ENCODE results near the gene THBD. TPM values are rescaled to one million over a fixed set of nuclear protein-coding genes. Genes with fewer than 3 reads are reported as not detected.
A peak's percentile ranks its signal among the peaks of the same experiment; 100 is the strongest.

THBD gene
- total RNA-seq, 1 experiment from 2014 or later = 0.26 TPM

DNA sequence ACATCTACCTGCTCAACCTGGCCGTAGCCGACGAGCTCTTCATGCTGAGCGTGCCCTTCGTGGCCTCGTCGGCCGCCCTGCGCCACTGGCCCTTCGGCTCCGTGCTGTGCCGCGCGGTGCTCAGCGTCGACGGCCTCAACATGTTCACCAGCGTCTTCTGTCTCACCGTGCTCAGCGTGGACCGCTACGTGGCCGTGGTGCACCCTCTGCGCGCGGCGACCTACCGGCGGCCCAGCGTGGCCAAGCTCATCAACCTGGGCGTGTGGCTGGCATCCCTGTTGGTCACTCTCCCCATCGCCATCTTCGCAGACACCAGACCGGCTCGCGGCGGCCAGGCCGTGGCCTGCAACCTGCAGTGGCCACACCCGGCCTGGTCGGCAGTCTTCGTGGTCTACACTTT lies 13.7 kb downstream of the THBD start:
- TF ChIP-seq POLR2AphosphoS5 (IDR thresholded peaks at IDR 0.05; ENCODE audit: low read depth, low read length) (no peak), TCF7L2 (IDR thresholded peaks at IDR 0.05; ENCODE audit: low read depth, low read length) (no peak), SIN3A (IDR thresholded peaks at IDR 0.05; ENCODE audit: borderline replicate concordance, insufficient read depth, low read depth, low read length) (no peak)
- TF ChIP-seq, protein P1, sequence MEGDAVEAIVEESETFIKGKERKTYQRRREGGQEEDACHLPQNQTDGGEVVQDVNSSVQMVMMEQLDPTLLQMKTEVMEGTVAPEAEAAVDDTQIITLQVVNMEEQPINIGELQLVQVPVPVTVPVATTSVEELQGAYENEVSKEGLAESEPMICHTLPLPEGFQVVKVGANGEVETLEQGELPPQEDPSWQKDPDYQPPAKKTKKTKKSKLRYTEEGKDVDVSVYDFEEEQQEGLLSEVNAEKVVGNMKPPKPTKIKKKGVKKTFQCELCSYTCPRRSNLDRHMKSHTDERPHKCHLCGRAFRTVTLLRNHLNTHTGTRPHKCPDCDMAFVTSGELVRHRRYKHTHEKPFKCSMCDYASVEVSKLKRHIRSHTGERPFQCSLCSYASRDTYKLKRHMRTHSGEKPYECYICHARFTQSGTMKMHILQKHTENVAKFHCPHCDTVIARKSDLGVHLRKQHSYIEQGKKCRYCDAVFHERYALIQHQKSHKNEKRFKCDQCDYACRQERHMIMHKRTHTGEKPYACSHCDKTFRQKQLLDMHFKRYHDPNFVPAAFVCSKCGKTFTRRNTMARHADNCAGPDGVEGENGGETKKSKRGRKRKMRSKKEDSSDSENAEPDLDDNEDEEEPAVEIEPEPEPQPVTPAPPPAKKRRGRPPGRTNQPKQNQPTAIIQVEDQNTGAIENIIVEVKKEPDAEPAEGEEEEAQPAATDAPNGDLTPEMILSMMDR (IDR thresholded peaks at IDR 0.05) = no peak
- TF ChIP-seq, protein P2, sequence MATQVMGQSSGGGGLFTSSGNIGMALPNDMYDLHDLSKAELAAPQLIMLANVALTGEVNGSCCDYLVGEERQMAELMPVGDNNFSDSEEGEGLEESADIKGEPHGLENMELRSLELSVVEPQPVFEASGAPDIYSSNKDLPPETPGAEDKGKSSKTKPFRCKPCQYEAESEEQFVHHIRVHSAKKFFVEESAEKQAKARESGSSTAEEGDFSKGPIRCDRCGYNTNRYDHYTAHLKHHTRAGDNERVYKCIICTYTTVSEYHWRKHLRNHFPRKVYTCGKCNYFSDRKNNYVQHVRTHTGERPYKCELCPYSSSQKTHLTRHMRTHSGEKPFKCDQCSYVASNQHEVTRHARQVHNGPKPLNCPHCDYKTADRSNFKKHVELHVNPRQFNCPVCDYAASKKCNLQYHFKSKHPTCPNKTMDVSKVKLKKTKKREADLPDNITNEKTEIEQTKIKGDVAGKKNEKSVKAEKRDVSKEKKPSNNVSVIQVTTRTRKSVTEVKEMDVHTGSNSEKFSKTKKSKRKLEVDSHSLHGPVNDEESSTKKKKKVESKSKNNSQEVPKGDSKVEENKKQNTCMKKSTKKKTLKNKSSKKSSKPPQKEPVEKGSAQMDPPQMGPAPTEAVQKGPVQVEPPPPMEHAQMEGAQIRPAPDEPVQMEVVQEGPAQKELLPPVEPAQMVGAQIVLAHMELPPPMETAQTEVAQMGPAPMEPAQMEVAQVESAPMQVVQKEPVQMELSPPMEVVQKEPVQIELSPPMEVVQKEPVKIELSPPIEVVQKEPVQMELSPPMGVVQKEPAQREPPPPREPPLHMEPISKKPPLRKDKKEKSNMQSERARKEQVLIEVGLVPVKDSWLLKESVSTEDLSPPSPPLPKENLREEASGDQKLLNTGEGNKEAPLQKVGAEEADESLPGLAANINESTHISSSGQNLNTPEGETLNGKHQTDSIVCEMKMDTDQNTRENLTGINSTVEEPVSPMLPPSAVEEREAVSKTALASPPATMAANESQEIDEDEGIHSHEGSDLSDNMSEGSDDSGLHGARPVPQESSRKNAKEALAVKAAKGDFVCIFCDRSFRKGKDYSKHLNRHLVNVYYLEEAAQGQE (IDR thresholded peaks at IDR 0.05; ENCODE audit: insufficient read depth in 1 of 2, low read depth in 2 of 2, low read length in 1 of 2) = no peak
- no peaks in the 10 kb centered on the region for H3K9me3 ChIP-seq (ENCODE audit: control insufficient read depth, insufficient read depth, low read depth, low read length)
- H3K4me1 ChIP-seq (ENCODE audit: control insufficient read depth, insufficient read depth, low read length) = no peaks in the 10 kb centered on the region
- peaks cover 10% of the 10 kb centered on the region for H3K27me3 ChIP-seq (ENCODE audit: control insufficient read depth, insufficient read depth, low read length)
- no peaks in the 10 kb centered on the region for H3K36me3 ChIP-seq (ENCODE audit: control insufficient read depth, insufficient read depth, low read length)
- no TSS peak for BruUV-seq (replicated peaks)
- intact Hi-C loops (cut with micrococcal nuclease; ENCODE audit: unreplicated experiment) = no loop called here
- in situ Hi-C loops (cut with HindIII; ENCODE audit: low pct_unique_long_range_greater_than_20kb, low sequenced_read_pairs) = no loop called here
- POLR2A ChIA-PET = no interaction called here
- ATAC-seq = no peak
- CTCF ChIA-PET = no interaction called here
- no peak overlapping the region for H3K4me3 ChIP-seq (ENCODE audit: low read depth in 2 of 2, low read length in 2 of 2)
- no peak overlapping the region for H3K27ac ChIP-seq (ENCODE audit: low read length)
- DNase-seq (ENCODE audit: low read depth, low spot score) = no peak

DNA sequence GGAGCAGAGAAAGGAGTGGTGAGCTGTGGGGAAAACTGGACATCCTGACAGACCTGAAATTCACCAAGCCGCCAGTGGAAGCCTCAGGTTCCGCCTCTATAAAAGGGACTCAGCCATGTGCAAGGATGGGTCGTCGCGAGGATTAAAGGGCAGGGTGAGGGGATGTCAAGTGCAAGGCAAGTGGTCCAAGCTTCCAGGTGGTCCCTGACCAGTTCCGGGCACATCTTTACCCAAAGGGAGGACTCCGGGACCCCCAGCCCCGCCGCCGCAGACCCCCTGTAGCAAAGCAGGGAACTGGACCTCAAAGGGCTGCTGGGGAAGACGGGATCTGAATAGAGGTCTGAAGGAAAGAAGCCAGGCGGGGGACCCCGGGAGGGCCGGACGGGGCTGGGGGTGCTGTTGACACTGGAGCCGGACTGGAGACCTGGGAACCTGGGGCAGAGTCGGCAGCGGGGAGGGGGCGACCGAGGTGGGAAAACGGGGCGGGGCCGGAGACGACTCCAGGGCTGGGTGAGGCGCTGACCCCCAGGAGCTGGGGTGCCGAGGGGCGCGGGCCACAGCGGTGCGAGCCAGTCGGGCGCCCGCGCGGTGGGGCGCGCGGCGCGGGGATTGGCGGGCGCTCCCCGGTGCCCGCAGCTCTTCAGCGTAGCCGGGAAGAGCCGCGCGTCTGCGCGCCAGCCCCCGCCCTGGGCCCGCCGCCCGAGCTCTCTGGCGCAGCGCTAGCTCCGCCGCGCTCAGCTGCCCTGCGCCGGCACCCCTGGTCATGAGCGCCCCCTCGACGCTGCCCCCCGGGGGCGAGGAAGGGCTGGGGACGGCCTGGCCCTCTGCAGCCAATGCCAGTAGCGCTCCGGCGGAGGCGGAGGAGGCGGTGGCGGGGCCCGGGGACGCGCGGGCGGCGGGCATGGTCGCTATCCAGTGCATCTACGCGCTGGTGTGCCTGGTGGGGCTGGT lies 14.5 kb downstream of the THBD start, which contains the start of gene SSTR4:
SSTR4 (plus strand) TSS at position 592 of the 951 bp plus-strand sequence; CDS start at position 764, 172 bp downstream.
- no peak for TF ChIP-seq TCF7L2 (IDR thresholded peaks at IDR 0.05; ENCODE audit: low read depth, low read length)
- no peak for TF ChIP-seq SIN3A (IDR thresholded peaks at IDR 0.05; ENCODE audit: borderline replicate concordance, insufficient read depth, low read depth, low read length)
- TF ChIP-seq POLR2AphosphoS5 (IDR thresholded peaks at IDR 0.05; ENCODE audit: low read depth, low read length) = no peak
- TF ChIP-seq, protein P1 (IDR thresholded peaks at IDR 0.05) = no peak
- TF ChIP-seq, protein P2 (IDR thresholded peaks at IDR 0.05; ENCODE audit: insufficient read depth in 1 of 2, low read depth in 2 of 2, low read length in 1 of 2) = no peak
- Histone ChIP-seq H3K9me3 (ENCODE audit: control insufficient read depth, insufficient read depth, low read depth, low read length) (no peaks in the 10 kb centered on the region), H3K27ac (ENCODE audit: low read length) (no peak within 1 kb of the TSS), H3K36me3 (ENCODE audit: control insufficient read depth, insufficient read depth, low read length) (no peaks in the 10 kb centered on the region), H3K4me3 (ENCODE audit: low read depth in 2 of 2, low read length in 2 of 2) (no peak within 1 kb of the TSS), H3K4me1 (ENCODE audit: control insufficient read depth, insufficient read depth, low read length) (no peaks in the 10 kb centered on the region), H3K27me3 (ENCODE audit: control insufficient read depth, insufficient read depth, low read length) (peaks cover 11% of the 10 kb centered on the region)
- BruUV-seq (replicated peaks) = no TSS peak
- ChIA-PET POLR2A (no interaction called here), CTCF (no interaction called here)
- intact Hi-C loops (cut with micrococcal nuclease; ENCODE audit: unreplicated experiment) (no loop called here), in situ Hi-C loops (cut with HindIII; ENCODE audit: low pct_unique_long_range_greater_than_20kb, low sequenced_read_pairs) (no loop called here)
- 0 out of 2 replicates have a peak, but pooled peaks have one; percentile 24 for ATAC-seq
- no peak for DNase-seq (ENCODE audit: low read depth, low spot score)
